MG63 (cell line): Measurements from ENCODE around the gene OR2D2. TPM values are rescaled to one million over a fixed set of nuclear protein-coding genes. Genes with fewer than 3 reads are reported as not detected.
A peak's percentile ranks its signal among the peaks of the same experiment; 100 is the strongest.
"Not testable (repeated sequence)": the region's sequence is repeated elsewhere in the genome, so short reads cannot be mapped to it uniquely, and the experiment has no call there.

Experiments
- DNase-seq: peaks from one replicate; pipeline ENCODE4 v3.0.0-alpha.2; 2020
- H3K27me3 ChIP-seq: fragments of 250-450 bp; sonication (Bioruptor Pico); 2 replicates; pipeline ENCODE4 v1.5.1; 2020; ENCODE audit warnings: mild to moderate bottlenecking, moderate library complexity
- H3K36me3 ChIP-seq: fragments of 250-450 bp; sonication (Bioruptor Pico); 2 replicates; pipeline ENCODE4 v1.5.1; 2020; ENCODE audit warnings: mild to moderate bottlenecking, moderate library complexity
- H3K4me3 ChIP-seq: fragments of 250-450 bp; sonication (Bioruptor Pico); 2 replicates; pipeline ENCODE4 v1.5.1; 2020; ENCODE audit warnings: mild to moderate bottlenecking, moderate library complexity
- H3K9me3 ChIP-seq: fragments of 250-450 bp; sonication (Bioruptor Pico); 2 replicates; pipeline ENCODE4 v1.5.1; 2020; ENCODE audit warnings: mild to moderate bottlenecking, moderate library complexity
- total RNA-seq: library from RNA; depleted of rRNA; stranded (reverse); fragments of >200 nt; shearing (Covaris generic); gene quantifications from 2 replicates; pipeline ENCODE4 v1.2.3, GENCODE V29; 2014; ENCODE audit warnings: low replicate concordance; rRNA removed

Gene OR2D2
- total RNA-seq, result not detected in 2 replicates

- no peaks in the 10 kb centered on the region for H3K36me3 ChIP-seq
- no peaks in the 10 kb centered on the region for H3K27me3 ChIP-seq
- no peak for DNase-seq
- no peaks in the 10 kb centered on the region; the same call in 1 of the 2 replicates for H3K9me3 ChIP-seq
- H3K4me3 ChIP-seq, result no peak within 1 kb of the TSS
Measured at GRCh38 chr11:6892400-6892799, at the start of gene OR2D2. OR2D2 (minus strand) TSS chr11:6892500; CDS start chr11:6892500, 0 bp downstream.

- H3K36me3 ChIP-seq, result no peaks in the 10 kb centered on the region; the same call in 1 of the 2 replicates
- no peaks in the 10 kb centered on the region for H3K9me3 ChIP-seq
- no peak for DNase-seq
- H3K4me3 ChIP-seq, result no peak overlapping the region
- no peaks in the 10 kb centered on the region for H3K27me3 ChIP-seq
Measured at GRCh38 chr11:6941970-6942369, 49.7 kb upstream of the OR2D2 start.

GRCh38 chr11:6932145-6932544 is 39.8 kb upstream of the OR2D2 start:
- Histone ChIP-seq H3K27me3 (no peaks in the 10 kb centered on the region), H3K36me3 (peaks cover 3% of the 10 kb centered on the region; the same call in 1 of the 2 replicates), H3K4me3 (no peak overlapping the region), H3K9me3 (no peaks in the 10 kb centered on the region)
- DNase-seq, result no peak

- no peak for DNase-seq
- Histone ChIP-seq H3K27me3 (no peaks in the 10 kb centered on the region), H3K9me3 (no peaks in the 10 kb centered on the region), H3K4me3 (no peak overlapping the region), H3K36me3 (peaks cover 3% of the 10 kb centered on the region; the same call in 1 of the 2 replicates)
Measured at GRCh38 chr11:6931146-6931713, 38.9 kb upstream of the OR2D2 start.

- DNase-seq, result no peak
- Histone ChIP-seq H3K36me3 (0 out of 2 replicates have a peak, but pooled peaks cover 3% of the 10 kb centered on the region), H3K9me3 (no peaks in the 10 kb centered on the region), H3K27me3 (no peaks in the 10 kb centered on the region), H3K4me3 (no peak overlapping the region)
Measured at GRCh38 chr11:6928916-6929315, 36.6 kb upstream of the OR2D2 start.

GRCh38 chr11:6927030-6927617 is 34.8 kb upstream of the OR2D2 start:
- Histone ChIP-seq H3K4me3 (peak overlapping the region; percentile 83), H3K36me3 (0 out of 2 replicates have a peak, but pooled peaks cover 3% of the 10 kb centered on the region), H3K27me3 (no peaks in the 10 kb centered on the region), H3K9me3 (no peaks in the 10 kb centered on the region)
- DNase-seq, result no peak

GRCh38 chr11:6926208-6927029 is 34.1 kb upstream of the OR2D2 start, which contains the start of gene ZNF215:
ZNF215 (plus strand) TSS chr11:6926426; CDS start chr11:6932273, 5,847 bp downstream.
- H3K9me3 ChIP-seq, result no peaks in the 10 kb centered on the region
- no peaks in the 10 kb centered on the region for H3K27me3 ChIP-seq
- H3K4me3 ChIP-seq, result peak within 1 kb of the TSS; percentile 83
- H3K36me3 ChIP-seq, result 0 out of 2 replicates have a peak, but pooled peaks cover 3% of the 10 kb centered on the region
- DNase-seq, result peak; percentile 91

- Histone ChIP-seq H3K36me3 (0 out of 2 replicates have a peak, but pooled peaks cover 3% of the 10 kb centered on the region), H3K4me3 (peak overlapping the region; percentile 83), H3K9me3 (no peaks in the 10 kb centered on the region), H3K27me3 (no peaks in the 10 kb centered on the region)
- peak; percentile 38 for DNase-seq
Measured at GRCh38 chr11:6925636-6926207, 33.4 kb upstream of the OR2D2 start.

GRCh38 chr11:6925007-6925577 is 32.8 kb upstream of the OR2D2 start:
- Histone ChIP-seq H3K9me3 (no peaks in the 10 kb centered on the region), H3K4me3 (no peak overlapping the region), H3K36me3 (0 out of 2 replicates have a peak, but pooled peaks cover 3% of the 10 kb centered on the region), H3K27me3 (no peaks in the 10 kb centered on the region)
- no peak for DNase-seq

- no peak within 1 kb of the TSS for H3K4me3 ChIP-seq
- DNase-seq, result no peak
- H3K27me3 ChIP-seq, result no peaks in the 10 kb centered on the region
- no peaks in the 10 kb centered on the region for H3K36me3 ChIP-seq
- H3K9me3 ChIP-seq, result no peaks in the 10 kb centered on the region
Measured at GRCh38 chr11:6920702-6921101, 28.4 kb upstream of the OR2D2 start, which contains the start of gene OR2D3. OR2D3 (plus strand) TSS chr11:6921002; CDS start chr11:6921002, 0 bp downstream.

- Histone ChIP-seq H3K36me3 (no peaks in the 10 kb centered on the region), H3K27me3 (no peaks in the 10 kb centered on the region), H3K4me3 (no peak overlapping the region), H3K9me3 (no peaks in the 10 kb centered on the region)
- DNase-seq, result no peak
Measured at GRCh38 chr11:6919698-6920097, 27.4 kb upstream of the OR2D2 start.

- no peaks in the 10 kb centered on the region for H3K36me3 ChIP-seq
- peak; percentile 39 for DNase-seq
- H3K4me3 ChIP-seq, result no peak overlapping the region
- H3K9me3 ChIP-seq, result no peaks in the 10 kb centered on the region
- H3K27me3 ChIP-seq, result no peaks in the 10 kb centered on the region
Measured at GRCh38 chr11:6911948-6912347, 19.6 kb upstream of the OR2D2 start.

GRCh38 chr11:6911378-6911777 is 19.1 kb upstream of the OR2D2 start:
- DNase-seq, result no peak
- no peak overlapping the region for H3K4me3 ChIP-seq
- H3K36me3 ChIP-seq, result no peaks in the 10 kb centered on the region
- no peaks in the 10 kb centered on the region for H3K9me3 ChIP-seq
- no peaks in the 10 kb centered on the region for H3K27me3 ChIP-seq

GRCh38 chr11:6904804-6905203 is 12.5 kb upstream of the OR2D2 start:
- not testable (repeated sequence) for H3K27me3 ChIP-seq

GRCh38 chr11:6900327-6900999 is 8.2 kb upstream of the OR2D2 start:
- Histone ChIP-seq H3K4me3 (no peak overlapping the region), H3K9me3 (no peaks in the 10 kb centered on the region), H3K27me3 (no peaks in the 10 kb centered on the region), H3K36me3 (no peaks in the 10 kb centered on the region)
- no peak for DNase-seq

More at GRCh38 chr11:6904804-6905203, 12.5 kb upstream of the OR2D2 start:
- H3K4me3 ChIP-seq, H3K36me3 ChIP-seq, DNase-seq, H3K9me3 ChIP-seq: not testable (repeated sequence)

- DNase-seq, result no peak
- H3K9me3 ChIP-seq, result no peaks in the 10 kb centered on the region
- no peak overlapping the region for H3K4me3 ChIP-seq
- H3K27me3 ChIP-seq, result no peaks in the 10 kb centered on the region
- no peaks in the 10 kb centered on the region for H3K36me3 ChIP-seq
Measured at GRCh38 chr11:6898911-6899310, 6.6 kb upstream of the OR2D2 start.
